GM18511 (cell line): ENCODE data around the gene RPAP2.
A peak's percentile ranks its signal among the peaks of the same experiment; 100 is the strongest.
"Not testable (repeated sequence)": the region's sequence is repeated elsewhere in the genome, so short reads cannot be mapped to it uniquely, and the experiment has no call there.

ENCODE experiments used
- ATAC-seq: cut with Tn5 transposase; IDR thresholded peaks from one replicate; pipeline ENCODE4 v1.9.1; 2021; ENCODE audit warnings: mild to moderate bottlenecking, moderate library complexity; ENCODE audit not compliant: unreplicated experiment

RPAP2 gene

GRCh38 chr1:92298573-92299476, at the start of gene RPAP2, which contains the start of gene GLMN:
Gene RPAP2, plus strand, starts transcription at chr1:92299059. Its CDS starts 15 bp downstream, at chr1:92299074.
Gene GLMN, minus strand, starts transcription at chr1:92298987. Its CDS starts 988 bp downstream, at chr1:92297999.
- peak; percentile 98 for ATAC-seq

- not testable (repeated sequence) for ATAC-seq
These were observed 44.1 kb upstream of the RPAP2 start for GRCh38 chr1:92254714-92255113.

- ATAC-seq, result no peak
These were observed 39.5 kb upstream of the RPAP2 start for GRCh38 chr1:92259350-92259749.

- ATAC-seq, result no peak
These were observed 36.3 kb upstream of the RPAP2 start for GRCh38 chr1:92262516-92262915.

- no peak for ATAC-seq
These were observed 25.8 kb upstream of the RPAP2 start for GRCh38 chr1:92273039-92273438.

DNA sequence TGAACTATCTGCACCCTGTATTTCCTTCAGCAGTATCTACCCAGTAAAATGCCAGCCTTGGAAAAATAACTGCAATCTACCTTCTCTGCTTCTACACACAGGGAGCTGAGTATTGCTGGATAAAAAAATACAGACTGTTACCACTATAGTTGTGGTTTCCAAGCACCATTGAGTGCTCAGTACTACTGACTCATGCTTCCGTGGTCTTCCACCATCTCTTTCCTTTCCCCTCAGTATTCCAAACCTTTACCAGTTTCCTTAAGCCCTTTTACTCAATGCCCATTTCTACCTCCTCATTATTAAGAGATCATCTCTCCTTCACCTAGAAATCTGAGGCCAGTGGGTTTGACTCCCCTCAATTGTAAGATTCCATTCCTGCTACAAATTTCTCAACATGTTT, 23.9 kb upstream of the RPAP2 start:
- no peak for ATAC-seq

- no peak for ATAC-seq
These were observed 22.8 kb upstream of the RPAP2 start for GRCh38 chr1:92276082-92276481.

- ATAC-seq, result no peak
These were observed 21.6 kb upstream of the RPAP2 start for GRCh38 chr1:92277105-92277723.

DNA sequence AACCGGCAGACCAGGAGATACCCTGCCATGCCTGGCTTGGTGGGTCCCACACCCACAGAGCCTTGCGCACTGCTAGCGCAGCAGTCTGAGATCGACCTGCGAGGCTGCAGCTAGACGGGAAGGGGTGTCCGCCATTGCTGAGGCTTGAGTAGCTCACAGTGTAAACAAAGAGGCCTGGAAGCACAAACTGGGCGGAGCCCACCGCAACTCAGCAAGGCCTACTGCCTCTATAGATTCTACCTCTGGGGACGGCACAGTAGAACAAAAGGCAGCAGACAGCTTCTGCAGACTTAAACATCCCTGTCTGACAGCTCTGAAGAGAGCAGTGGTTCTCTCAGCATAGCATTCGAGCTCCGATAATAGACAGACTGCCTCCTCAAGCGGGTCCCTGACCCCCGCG, 19.1 kb upstream of the RPAP2 start:
- not testable (repeated sequence) for ATAC-seq

- ATAC-seq, result not testable (repeated sequence)
These were observed 17.4 kb upstream of the RPAP2 start for GRCh38 chr1:92281411-92281810.

GRCh38 chr1:92291372-92291999, 7.4 kb upstream of the RPAP2 start:
- ATAC-seq, result no peak

DNA sequence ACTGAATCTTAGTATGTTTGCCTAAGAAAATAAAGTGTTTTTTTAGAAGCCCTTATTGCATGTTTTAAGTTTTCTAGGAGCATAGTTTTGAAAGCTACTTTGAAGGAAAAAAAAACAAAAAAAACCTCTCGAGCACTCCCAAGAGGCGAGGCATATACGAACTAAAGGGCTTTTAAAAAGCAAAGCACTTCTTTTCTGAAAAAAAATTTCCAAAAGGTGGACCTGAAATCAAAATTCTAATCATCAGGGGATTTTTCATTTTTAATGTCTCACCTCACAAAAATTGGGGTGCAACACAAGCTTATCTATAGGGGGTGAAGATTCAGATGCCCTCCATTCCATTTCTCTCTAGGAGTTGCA, 666 bp upstream of the RPAP2 start:
- ATAC-seq, result peak; percentile 1

DNA sequence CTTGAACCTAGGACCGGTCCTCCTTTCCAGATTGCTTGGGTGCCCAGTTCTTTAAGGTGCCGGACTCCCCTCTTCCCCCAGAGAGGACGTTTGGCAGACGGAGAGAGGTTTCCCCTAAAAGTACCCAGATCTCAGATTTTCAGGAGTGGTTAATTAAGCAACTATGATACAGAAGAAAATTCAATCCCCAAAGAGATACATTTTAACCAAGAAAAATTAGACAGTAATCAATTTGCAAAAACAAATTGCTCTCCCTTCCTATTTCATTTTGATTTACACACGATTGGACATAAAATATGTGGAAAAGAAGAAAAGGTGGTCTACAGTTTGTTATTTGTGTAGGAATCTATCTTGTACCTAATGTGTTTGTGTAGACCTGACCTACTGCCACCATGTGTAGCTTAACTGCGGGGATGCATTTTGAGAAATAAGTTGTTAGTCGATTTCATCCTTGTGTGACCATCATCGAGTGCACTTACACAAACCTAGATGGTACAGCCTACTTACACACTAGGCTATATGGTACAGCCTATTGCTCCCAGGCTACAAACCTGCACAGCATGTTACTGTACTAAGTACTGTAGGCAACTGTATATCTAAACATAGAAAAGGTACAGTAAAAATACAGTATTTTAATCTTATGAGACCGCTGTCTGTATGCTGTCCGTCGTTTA, 755 bp downstream of the RPAP2 start:
- ATAC-seq, result no peak

- ATAC-seq, result no peak
These were observed 2.2 kb downstream of the RPAP2 start for GRCh38 chr1:92301021-92301420.

DNA sequence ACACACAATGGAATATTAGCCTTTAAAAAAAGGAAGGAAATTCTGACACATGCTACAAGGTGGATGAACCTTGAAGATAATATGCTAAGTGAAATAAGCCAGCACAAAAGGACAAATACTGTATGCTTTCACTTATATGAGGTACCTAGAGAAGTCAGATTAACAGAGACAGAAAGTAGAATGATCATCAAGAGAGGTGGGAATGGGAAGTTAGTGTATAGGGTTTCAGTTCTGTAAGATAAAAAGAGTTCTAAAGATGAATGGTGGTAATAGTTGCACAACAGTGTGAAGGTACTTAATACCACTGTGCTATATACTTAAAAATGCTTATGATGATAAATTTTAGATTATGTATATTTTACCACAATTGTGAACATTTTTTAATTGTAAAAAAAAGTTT, 7.2 kb downstream of the RPAP2 start:
- no peak for ATAC-seq

DNA sequence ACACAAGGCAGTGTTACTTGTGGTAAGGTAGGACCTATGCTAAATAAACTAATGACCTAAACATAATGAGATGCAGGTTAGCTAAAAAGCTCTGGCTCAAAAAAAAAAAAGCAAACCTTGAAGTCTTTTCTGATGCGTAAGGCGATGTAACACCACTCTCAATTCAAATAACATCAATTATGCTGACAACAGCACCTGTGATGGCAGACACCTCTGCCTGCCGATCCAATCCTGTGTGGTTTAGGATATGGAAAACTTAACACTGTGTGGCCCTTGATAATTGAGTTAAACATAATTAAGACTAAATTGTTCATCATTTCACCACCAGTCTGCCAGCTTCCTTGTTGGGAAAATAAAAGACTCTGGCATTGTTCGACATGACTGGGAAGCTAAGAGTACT, 9.1 kb downstream of the RPAP2 start:
- no peak for ATAC-seq

DNA sequence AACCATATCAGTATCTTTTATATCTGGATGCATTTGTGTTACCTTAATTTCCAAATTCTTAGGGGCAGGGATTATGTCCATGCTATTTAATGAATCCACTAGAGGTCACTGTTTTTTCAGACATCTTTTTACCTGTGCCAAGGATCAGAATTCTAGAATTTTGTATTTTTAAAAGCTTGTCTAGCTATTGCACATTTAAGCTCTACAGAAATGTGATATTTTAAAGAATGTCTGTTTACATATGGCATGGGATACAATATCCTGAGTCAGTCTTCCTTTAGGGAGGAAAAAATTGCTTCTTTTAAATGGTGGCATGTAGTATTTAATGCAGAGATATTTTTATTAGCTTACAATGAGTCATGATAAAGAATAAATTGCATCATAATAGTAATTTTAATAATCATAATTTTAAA, 11.3 kb downstream of the RPAP2 start:
- ATAC-seq, result peak; percentile 52

GRCh38 chr1:92314024-92314423, 15.2 kb downstream of the RPAP2 start:
- no peak for ATAC-seq

DNA sequence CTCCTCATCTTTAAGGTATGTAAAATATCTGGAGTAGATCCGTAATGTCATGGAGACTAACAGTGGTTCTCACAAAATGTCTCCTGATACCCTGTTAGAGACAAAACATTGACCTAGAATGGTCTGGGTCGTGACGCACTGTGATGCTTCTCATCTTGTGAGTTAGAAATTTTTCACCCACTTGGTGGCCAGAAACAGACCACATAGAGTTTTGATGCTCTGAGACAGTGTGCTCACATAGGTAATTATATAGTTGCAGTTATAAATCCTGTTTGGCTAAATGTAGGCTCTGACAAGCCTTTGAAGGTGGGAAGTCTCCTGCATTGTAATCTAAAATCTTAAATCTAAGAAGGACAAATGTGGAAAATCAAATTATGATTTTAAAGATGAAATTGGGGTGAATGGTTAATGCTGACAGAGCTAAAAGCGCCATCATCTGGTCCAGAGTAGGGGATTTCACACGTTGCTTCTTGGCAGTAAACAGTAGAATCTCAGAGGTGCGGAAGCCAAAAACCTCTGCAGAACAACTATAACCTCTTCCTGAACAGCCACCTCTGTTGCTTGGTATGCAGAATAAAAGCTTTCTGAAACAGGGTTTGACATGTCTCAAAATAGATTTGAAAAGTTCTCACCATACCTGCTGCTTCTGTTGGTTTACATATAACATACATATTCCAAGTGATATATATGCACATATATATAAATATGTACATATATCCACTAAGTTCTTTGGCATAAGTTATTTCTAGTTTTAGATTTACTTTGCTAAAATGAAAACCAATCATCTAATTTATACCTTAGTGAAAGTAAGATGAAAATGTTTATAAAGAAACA, 17.1 kb downstream of the RPAP2 start:
- ATAC-seq, result no peak

GRCh38 chr1:92317836-92318493, 19.1 kb downstream of the RPAP2 start:
- no peak for ATAC-seq
